Ovary (tissue), 3 donors: Measurements from ENCODE around the gene ADCY5.

ENCODE experiments used
- EP300 ChIP-seq: sonication (generic); formaldehyde crosslinking; IDR thresholded peaks from one replicate; pipeline ENCODE4 v1.6.1; 2017; ENCODE audit warnings: antibody characterized with exemption
- POLR2A ChIP-seq: fragments of 450-650 bp; IDR thresholded peaks from one replicate; pipeline ENCODE4 v1.6.1; 2017; ENCODE audit warnings: antibody characterized with exemption, mild to moderate bottlenecking, moderate library complexity
- TF ChIP-seq, protein P1 (sequence below), 3 donors: fragments of 450-650 bp in 2 of 3; fragments of 200-600 bp in 1 of 3; IDR thresholded peaks; one replicate each; pipeline versions ENCODE4 v1.5.1 to v1.8.0; 2016 to 2022; ENCODE audit warnings: antibody characterized with exemption in 3 of 3, mild to moderate bottlenecking in 1 of 3
- donor health status: DM: no; HTN: no; CAD: no.

GRCh38 chr3:123319760-123320159 lies 129.1 kb downstream of the ADCY5 start:
- TF ChIP-seq POLR2A (no peak), EP300 (no peak)
- TF ChIP-seq, protein P1, sequence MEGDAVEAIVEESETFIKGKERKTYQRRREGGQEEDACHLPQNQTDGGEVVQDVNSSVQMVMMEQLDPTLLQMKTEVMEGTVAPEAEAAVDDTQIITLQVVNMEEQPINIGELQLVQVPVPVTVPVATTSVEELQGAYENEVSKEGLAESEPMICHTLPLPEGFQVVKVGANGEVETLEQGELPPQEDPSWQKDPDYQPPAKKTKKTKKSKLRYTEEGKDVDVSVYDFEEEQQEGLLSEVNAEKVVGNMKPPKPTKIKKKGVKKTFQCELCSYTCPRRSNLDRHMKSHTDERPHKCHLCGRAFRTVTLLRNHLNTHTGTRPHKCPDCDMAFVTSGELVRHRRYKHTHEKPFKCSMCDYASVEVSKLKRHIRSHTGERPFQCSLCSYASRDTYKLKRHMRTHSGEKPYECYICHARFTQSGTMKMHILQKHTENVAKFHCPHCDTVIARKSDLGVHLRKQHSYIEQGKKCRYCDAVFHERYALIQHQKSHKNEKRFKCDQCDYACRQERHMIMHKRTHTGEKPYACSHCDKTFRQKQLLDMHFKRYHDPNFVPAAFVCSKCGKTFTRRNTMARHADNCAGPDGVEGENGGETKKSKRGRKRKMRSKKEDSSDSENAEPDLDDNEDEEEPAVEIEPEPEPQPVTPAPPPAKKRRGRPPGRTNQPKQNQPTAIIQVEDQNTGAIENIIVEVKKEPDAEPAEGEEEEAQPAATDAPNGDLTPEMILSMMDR (IDR thresholded peaks at IDR 0.05), result no peak
